Inflammatory macrophage (primary cell): ENCODE results near the gene TTC8.
A peak's percentile ranks its signal among the peaks of the same experiment; 100 is the strongest.
"Not testable (repeated sequence)": the region's sequence is repeated elsewhere in the genome, so short reads cannot be mapped to it uniquely, and the experiment has no call there.

ENCODE experiments used
- DNase-seq, 2 donors: peaks; one replicate each; pipeline ENCODE4 v3.0.0-alpha.2; 2020 to 2022
- total RNA-seq, 18 experiments: gene quantifications; one replicate each; lab custom pipeline; 2026; ENCODE audit warnings: mixed read lengths in 6 of 18, inconsistent platforms in 2 of 18; lab: John Stamatoyannopoulos, UW

The TTC8 gene
- total RNA-seq = 3.0 to 29.8 (median 16.9) reads per million in 18 experiments

GRCh38 chr14:88824314-88825077 is at the start of gene TTC8:
TTC8 (plus strand) TSS chr14:88824651; CDS start chr14:88824708, 57 bp downstream.
- DNase-seq = peak; percentile 86 to 92

- DNase-seq = no peak
These were observed 48.9 kb upstream of the TTC8 start for GRCh38 chr14:88775532-88775931.

- no peak for DNase-seq
These were observed 38.5 kb upstream of the TTC8 start for GRCh38 chr14:88785911-88786310.

GRCh38 chr14:88786715-88787114 is 37.7 kb upstream of the TTC8 start:
- DNase-seq = no peak

- not testable (repeated sequence) for DNase-seq
These were observed 34.9 kb upstream of the TTC8 start for GRCh38 chr14:88789573-88789972.

- no peak for DNase-seq
These were observed 33.8 kb upstream of the TTC8 start for GRCh38 chr14:88790501-88791251.

GRCh38 chr14:88791252-88791621 is 33.2 kb upstream of the TTC8 start:
- DNase-seq = no peak

GRCh38 chr14:88791629-88792472 is 32.6 kb upstream of the TTC8 start:
- DNase-seq = no peak

GRCh38 chr14:88792473-88793258 is 31.8 kb upstream of the TTC8 start, which contains the start of gene EML5:
EML5 (minus strand) TSS chr14:88792953; CDS start chr14:88792503, 450 bp downstream.
- DNase-seq = peak; percentile 44 to 74

- no peak for DNase-seq
These were observed 31.2 kb upstream of the TTC8 start for GRCh38 chr14:88793259-88793625.

GRCh38 chr14:88798156-88798555 is 26.3 kb upstream of the TTC8 start:
- no peak for DNase-seq

- DNase-seq = no peak
These were observed 24.9 kb upstream of the TTC8 start for GRCh38 chr14:88799522-88799921.

GRCh38 chr14:88802596-88802995 is 21.9 kb upstream of the TTC8 start:
- DNase-seq = no peak

- DNase-seq = peak in 1 of 2 donors; percentile 6
These were observed 20.4 kb upstream of the TTC8 start for GRCh38 chr14:88804035-88804434.

- no peak for DNase-seq
These were observed 20.0 kb upstream of the TTC8 start for GRCh38 chr14:88804477-88804876.

GRCh38 chr14:88808359-88808758 is 16.1 kb upstream of the TTC8 start:
- no peak for DNase-seq

GRCh38 chr14:88815980-88816379 is 8.5 kb upstream of the TTC8 start:
- no peak for DNase-seq

GRCh38 chr14:88818018-88818417 is 6.4 kb upstream of the TTC8 start:
- no peak for DNase-seq

- DNase-seq = not testable (repeated sequence)
These were observed 4.8 kb upstream of the TTC8 start for GRCh38 chr14:88819674-88820073.

GRCh38 chr14:88821378-88821777 is 3.1 kb upstream of the TTC8 start:
- no peak for DNase-seq

- no peak for DNase-seq
These were observed 2.6 kb upstream of the TTC8 start for GRCh38 chr14:88821888-88822287.

- no peak for DNase-seq
These were observed 510 bp upstream of the TTC8 start for GRCh38 chr14:88823968-88824313.
